ENCODE measurements around the gene SORL1-AS1.

SORL1-AS1 gene

GRCh38 chr11:121497176-121497998 is 44.6 kb upstream of the SORL1-AS1 start:
- ATAC-seq (ENCODE audit: insufficient read depth, low FRiP score): no peak
- TF ChIP-seq CTCF (IDR thresholded peaks at IDR 0.05; ENCODE audit: control extremely low read depth, extremely low read depth): no peak

GRCh38 chr11:121494355-121495099 is 41.8 kb upstream of the SORL1-AS1 start:
- Histone ChIP-seq H3K9ac (ENCODE audit: insufficient read depth in 1 of 2, low read length in 2 of 2) (no peak overlapping the region), H3K4me3 (no peak overlapping the region), H3K9me3 (ENCODE audit: control insufficient read depth in 4 of 4, insufficient read depth in 3 of 4, low read length in 3 of 4) (no peaks in the 10 kb centered on the region), H3K27me3 (ENCODE audit: control insufficient read depth in 3 of 3, insufficient read depth in 3 of 3, low read length in 2 of 3) (no peaks in the 10 kb centered on the region), H3K4me1 (ENCODE audit: control insufficient read depth in 5 of 5, insufficient read depth in 5 of 5, low read length in 5 of 5) (no peaks in the 10 kb centered on the region), H3K27ac (ENCODE audit: low read depth in 1 of 2, low read length in 1 of 2) (no peak overlapping the region), H3K36me3 (ENCODE audit: control insufficient read depth in 4 of 4, insufficient read depth in 4 of 4, low read length in 4 of 4) (peaks cover 0 to 19% (median 5%) of the 10 kb centered on the region in 4 donors)
- DNase-seq: no peak
- 66 to 70% methylated on average over 7 of the region's 7 CpGs for WGBS, 2 donors
- TF ChIP-seq CTCF (IDR thresholded peaks at IDR 0.05; ENCODE audit: control extremely low read depth, extremely low read depth): no peak
- peak; percentile 37 for ATAC-seq (ENCODE audit: insufficient read depth, low FRiP score)

More at GRCh38 chr11:121497176-121497998, 44.6 kb upstream of the SORL1-AS1 start:
- Histone ChIP-seq H3K27me3 (ENCODE audit: control insufficient read depth in 3 of 3, insufficient read depth in 3 of 3, low read length in 2 of 3) (no peaks in the 10 kb centered on the region), H3K4me3 (no peak overlapping the region), H3K36me3 (ENCODE audit: control insufficient read depth in 4 of 4, insufficient read depth in 4 of 4, low read length in 4 of 4) (peaks cover 0 to 19% (median 6%) of the 10 kb centered on the region in 4 donors), H3K9ac (ENCODE audit: insufficient read depth in 1 of 2, low read length in 2 of 2) (peak overlapping the region in 1 of 2 donors; percentile 39), H3K4me1 (ENCODE audit: control insufficient read depth in 5 of 5, insufficient read depth in 5 of 5, low read length in 5 of 5) (no peaks in the 10 kb centered on the region), H3K9me3 (ENCODE audit: control insufficient read depth in 4 of 4, insufficient read depth in 3 of 4, low read length in 3 of 4) (no peaks in the 10 kb centered on the region), H3K27ac (ENCODE audit: low read depth in 1 of 2, low read length in 1 of 2) (no peak overlapping the region)
- WGBS, 2 donors: 75 to 77% methylated on average over 5 of the region's 5 CpGs
- peak; percentile 4 to 37 (median 26) for DNase-seq

- DNase-seq (no peak), ATAC-seq (ENCODE audit: insufficient read depth, low FRiP score) (no peak)
- Histone ChIP-seq H3K9me3 (ENCODE audit: control insufficient read depth in 4 of 4, insufficient read depth in 3 of 4, low read length in 3 of 4) (no peaks in the 10 kb centered on the region), H3K27me3 (ENCODE audit: control insufficient read depth in 3 of 3, insufficient read depth in 3 of 3, low read length in 2 of 3) (no peaks in the 10 kb centered on the region), H3K4me3 (no peak overlapping the region), H3K4me1 (ENCODE audit: control insufficient read depth in 5 of 5, insufficient read depth in 5 of 5, low read length in 5 of 5) (peaks cover 0 to 1% (median 0%) of the 10 kb centered on the region in 5 donors), H3K9ac (ENCODE audit: insufficient read depth in 1 of 2, low read length in 2 of 2) (no peak overlapping the region), H3K36me3 (ENCODE audit: control insufficient read depth in 4 of 4, insufficient read depth in 4 of 4, low read length in 4 of 4) (peaks cover 0 to 15% (median 5%) of the 10 kb centered on the region in 4 donors), H3K27ac (ENCODE audit: low read depth in 1 of 2, low read length in 1 of 2) (no peak overlapping the region)
- WGBS, 2 donors: 96 to 97% methylated on average over 2 of the region's 2 CpGs
- TF ChIP-seq CTCF (IDR thresholded peaks at IDR 0.05; ENCODE audit: control extremely low read depth, extremely low read depth): no peak
Measured at GRCh38 chr11:121489823-121490222, 37.1 kb upstream of the SORL1-AS1 start.
